Gastrocnemius medialis (tissue), 4 donors: Measurements from ENCODE around the gene RIPOR3. TPM values are rescaled to one million over a fixed set of nuclear protein-coding genes. Genes with fewer than 3 reads are reported as not detected.
"Not testable (repeated sequence)": the region's sequence is repeated elsewhere in the genome, so short reads cannot be mapped to it uniquely, and the experiment has no call there.

Experiments
- ATAC-seq, 2 donors: fragments of 150-250 bp; one replicate each; pipeline ENCODE4 v1.9.1; 2016
- DNase-seq, 2 donors: peaks; one replicate each; pipeline ENCODE4 v3.0.0-alpha.2; 2019
- H3K27ac ChIP-seq, 4 donors: fragments of 200-600 bp; sonication (generic); 1 replicate in 1 of 4; 2 replicates in 3 of 4; pipeline ENCODE4 v1.5.1; 2016 to 2018; ENCODE audit warnings: mild to moderate bottlenecking in 2 of 4, moderate library complexity in 1 of 4
- H3K27me3 ChIP-seq, 3 donors: fragments of 200-600 bp; sonication (generic) in 2 of 3; 1 replicate in 1 of 3; 2 replicates in 2 of 3; pipeline versions ENCODE4 v1.5.1 to v1.6.0; 2016 to 2019; ENCODE audit warnings: mild to moderate bottlenecking in 1 of 3, moderate library complexity in 1 of 3
- H3K36me3 ChIP-seq, 2 donors: fragments of 200-600 bp; sonication (generic) in 1 of 2; one replicate each; pipeline ENCODE4 v1.5.1; 2017 to 2018
- H3K4me1 ChIP-seq, 2 donors: fragments of 200-600 bp; sonication (generic) in 1 of 2; one replicate each; pipeline ENCODE4 v1.5.1; 2016 to 2017; ENCODE audit warnings: mild to moderate bottlenecking in 2 of 2
- H3K4me3 ChIP-seq, 4 donors: fragments of 200-600 bp; sonication (generic) in 3 of 4; 1 replicate in 1 of 4; 2 replicates in 3 of 4; pipeline ENCODE4 v1.5.1; 2016 to 2019; ENCODE audit warnings: mild to moderate bottlenecking in 2 of 4
- H3K9me3 ChIP-seq, 3 donors: fragments of 200-600 bp; sonication (generic) in 2 of 3; 1 replicate in 1 of 3; 2 replicates in 2 of 3; pipeline ENCODE4 v1.5.1; 2016 to 2019
- CTCF ChIP-seq, 5 experiments: fragments of 450-650 bp in 3 of 5; fragments of 200-600 bp in 2 of 5; sonication (generic) in 2 of 5; IDR thresholded peaks in 4 of 5; conservative IDR thresholded peaks in 1 of 5; 1 replicate in 4 of 5; 2 replicates in 1 of 5; pipeline ENCODE4 v1.5.1; 2016 to 2019; ENCODE audit warnings: antibody characterized with exemption in 5 of 5, mild to moderate bottlenecking in 3 of 5, moderate library complexity in 3 of 5
- POLR2A ChIP-seq, 2 donors: fragments of 450-650 bp; IDR thresholded peaks; one replicate each; pipeline ENCODE4 v1.6.1; 2017; ENCODE audit warnings: antibody characterized with exemption in 2 of 2, mild to moderate bottlenecking in 2 of 2, moderate library complexity in 2 of 2
- in situ Hi-C, 4 donors: fragments of 200-750 bp; cut with MboI; loops; one replicate each; pipeline versions ENCODE4 v1.15.0 to v1.8.0; 2017; ENCODE audit warnings: low sequenced_read_pairs in 4 of 4
- intact Hi-C: fragments of 100-400 bp; cut with DNase I; formaldehyde crosslinking; loops from one replicate; pipeline ENCODE4 v1.15.1; 2023; ENCODE audit warnings: low total_unique reads
- total RNA-seq, 4 donors: library from RNA; depleted of rRNA; stranded (reverse); fragments of >200 nt; gene quantifications; one replicate each; pipeline versions ENCODE4 v1.1.0 to v1.2.3, GENCODE V29; 2016

RIPOR3 gene
- total RNA-seq, 4 donors from 2014 or later: 5.3 to 12.5 (median 8.2) TPM

DNA sequence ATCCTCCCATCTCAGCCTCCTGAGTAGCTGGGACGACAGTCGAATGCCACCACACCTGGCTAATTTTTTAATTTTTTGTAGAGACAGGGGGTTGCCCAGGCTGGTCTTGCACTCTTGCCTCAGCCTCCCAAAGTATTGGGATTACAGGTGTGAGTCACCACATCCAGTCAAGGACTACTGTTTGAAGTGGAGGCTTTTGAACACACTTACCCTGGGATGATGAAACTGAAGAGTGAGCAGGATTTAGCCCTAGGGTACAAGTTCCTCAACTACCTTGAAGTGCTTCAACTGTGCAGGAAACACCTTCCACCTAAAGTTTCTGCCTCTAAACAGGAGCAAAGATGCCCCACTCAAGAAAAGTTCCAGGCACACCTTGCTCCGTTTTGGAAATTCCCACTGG, 24.4 kb upstream of the RIPOR3 start:
- H3K27me3 ChIP-seq: no peaks in the 10 kb centered on the region
- TF ChIP-seq POLR2A (IDR thresholded peaks at IDR 0.05): no peak
- TF ChIP-seq CTCF (IDR thresholded peaks at IDR 0.05 in 4 of 5, conservative IDR thresholded peaks at IDR 0.05 in 1 of 5): no peak
- H3K4me3 ChIP-seq: no peak overlapping the region
- intact Hi-C loops: no loop called here
- no peak overlapping the region for H3K27ac ChIP-seq
- in situ Hi-C loops: no loop called here
- no peaks in the 10 kb centered on the region for H3K36me3 ChIP-seq
- no peaks in the 10 kb centered on the region for H3K9me3 ChIP-seq
- ATAC-seq (no peak), DNase-seq (no peak)
- H3K4me1 ChIP-seq: peaks cover 0 to 19% of the 10 kb centered on the region in 2 donors

DNA sequence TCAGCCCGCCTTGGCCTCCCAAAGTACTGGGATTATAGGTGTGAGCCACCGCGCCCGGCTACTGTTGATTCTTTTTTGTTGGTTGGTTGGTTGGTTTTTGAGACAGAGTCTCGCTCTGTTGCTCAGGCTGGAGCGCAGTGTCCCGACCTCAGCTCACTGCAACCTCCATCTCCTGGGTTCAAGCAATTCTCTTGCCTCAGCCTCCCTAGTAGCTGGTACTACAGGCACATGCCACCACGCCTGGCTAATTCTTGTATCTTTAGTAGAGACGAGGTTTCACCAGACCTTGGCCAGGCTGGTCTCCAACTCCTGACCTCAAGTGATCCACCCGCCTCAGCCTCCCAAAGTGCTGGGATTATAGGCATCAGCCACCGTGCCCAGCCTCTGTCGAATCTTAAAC, 23.1 kb upstream of the RIPOR3 start:
- H3K27ac ChIP-seq, DNase-seq, H3K9me3 ChIP-seq, H3K27me3 ChIP-seq, H3K36me3 ChIP-seq, H3K4me3 ChIP-seq, in situ Hi-C loops, ATAC-seq: not testable (repeated sequence)
- peaks cover 0 to 19% of the 10 kb centered on the region in 2 donors for H3K4me1 ChIP-seq
- intact Hi-C loops: loop anchor here (5.0 kb wide), 1 partner anchor 52 kb away; no protein-coding TSS in a partner anchor

- in situ Hi-C loops (no loop called here), intact Hi-C loops (loop anchor here (5.0 kb wide), 1 partner anchor 51 kb away; no protein-coding TSS in a partner anchor)
- Histone ChIP-seq H3K27ac (no peak overlapping the region), H3K9me3 (no peaks in the 10 kb centered on the region), H3K4me3 (no peak overlapping the region), H3K4me1 (peaks cover 0 to 17% of the 10 kb centered on the region in 2 donors), H3K27me3 (no peaks in the 10 kb centered on the region), H3K36me3 (no peaks in the 10 kb centered on the region)
- DNase-seq (no peak), ATAC-seq (no peak)
- TF ChIP-seq POLR2A (IDR thresholded peaks at IDR 0.05) (no peak), CTCF (IDR thresholded peaks at IDR 0.05 in 4 of 5, conservative IDR thresholded peaks at IDR 0.05 in 1 of 5) (peak in 3 of 5 experiments; percentile 16 to 38 (median 34))
Measured at GRCh38 chr20:50713657-50714101, 22.3 kb upstream of the RIPOR3 start.

DNA sequence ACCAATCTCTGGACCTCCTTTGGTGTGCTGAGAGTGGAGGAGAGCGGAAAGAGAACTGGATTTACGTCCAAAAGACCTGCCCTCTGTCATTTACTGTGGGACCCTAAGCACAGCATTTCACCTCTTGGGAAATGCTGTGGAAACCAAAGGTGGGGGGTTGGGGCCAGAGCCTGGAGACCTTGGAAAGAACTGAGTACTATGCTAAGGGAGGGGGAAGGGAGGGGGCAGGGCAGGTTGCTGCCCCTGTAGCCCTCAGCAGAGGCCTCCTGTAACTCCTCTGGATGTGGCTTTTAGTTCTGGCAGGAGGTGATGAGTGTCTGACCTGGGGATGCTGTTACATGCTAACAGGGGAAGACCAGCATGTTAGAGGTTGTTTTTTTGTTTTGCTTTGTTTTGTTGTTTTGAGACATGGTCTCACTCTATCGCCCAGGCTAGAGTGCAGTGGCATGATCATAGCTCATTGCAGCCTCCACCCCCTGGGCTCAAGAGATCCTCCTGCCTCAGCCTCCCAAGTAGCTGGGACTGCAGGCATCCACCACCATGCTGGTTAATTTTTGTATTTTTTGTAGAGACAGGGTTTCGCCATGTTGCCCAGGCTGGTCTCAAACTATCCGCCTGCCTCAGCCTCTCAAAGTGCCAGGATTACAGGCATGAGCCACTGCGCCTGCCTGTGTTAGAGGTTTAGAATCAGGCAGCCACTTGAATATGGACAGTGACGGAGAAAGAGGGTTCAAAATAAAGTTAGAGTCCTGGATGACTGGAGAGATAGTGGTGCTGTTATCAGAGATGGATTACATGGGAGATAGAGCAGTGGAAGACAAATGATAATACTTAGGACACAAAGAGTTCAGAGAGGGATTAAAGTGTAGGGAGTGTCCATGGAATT, 21.7 kb upstream of the RIPOR3 start:
- in situ Hi-C loops: no loop called here

More for the DNA sequence above, 21.7 kb upstream of the RIPOR3 start:
- ATAC-seq: no peak
- Histone ChIP-seq H3K27ac (no peak overlapping the region), H3K4me1 (peaks cover 0 to 10% of the 10 kb centered on the region in 2 donors), H3K27me3 (no peaks in the 10 kb centered on the region), H3K4me3 (no peak overlapping the region), H3K36me3 (no peaks in the 10 kb centered on the region), H3K9me3 (no peaks in the 10 kb centered on the region)
- no peak for TF ChIP-seq POLR2A (IDR thresholded peaks at IDR 0.05)
- TF ChIP-seq CTCF (IDR thresholded peaks at IDR 0.05 in 4 of 5, conservative IDR thresholded peaks at IDR 0.05 in 1 of 5): no peak
- no peak for DNase-seq
- intact Hi-C loops: loop anchor here (5.0 kb wide), 1 partner anchor 51 kb away; no protein-coding TSS in a partner anchor
